T-helper 2 cell treated with Interferon-gamma antibody and Interleukin-4, amounts not matched to agents 100 ng/mL and 5 ng/mL, for 36 hours (primary cell): ENCODE data around the gene HIGD1B. TPM values are rescaled to one million over a fixed set of nuclear protein-coding genes. Genes with fewer than 3 reads are reported as not detected.

ENCODE experiments used
- intact Hi-C: fragments of 100-400 bp; cut with micrococcal nuclease; formaldehyde crosslinking; loops from one replicate; pipeline ENCODE4 v1.15.1; 2023
- total RNA-seq: library from RNA; stranded (reverse); gene quantifications from 2 replicates; pipeline ENCODE4 v1.2.3, GENCODE V29; 2022

Gene HIGD1B
- total RNA-seq, 1 donor from 2014 or later = not detected

DNA sequence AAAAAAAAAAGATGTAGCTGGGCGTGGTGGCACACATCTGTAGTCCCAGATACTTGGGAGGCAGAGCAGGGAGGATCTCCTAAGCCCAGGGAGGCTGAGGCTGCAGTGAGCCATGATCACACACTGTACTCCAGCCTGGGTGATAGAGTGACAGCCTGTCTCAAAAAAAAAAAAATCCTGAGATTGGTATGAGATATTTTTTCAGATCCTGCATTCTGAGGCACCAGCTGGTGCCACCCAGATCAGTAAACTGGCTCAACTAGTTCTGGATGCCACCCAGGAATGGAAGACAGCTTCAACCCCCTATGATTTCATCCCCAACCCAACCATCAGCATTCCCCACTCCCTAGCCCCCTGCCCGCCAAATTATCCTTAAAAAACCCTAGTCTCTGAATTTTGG lies 10.5 kb upstream of the HIGD1B start:
- intact Hi-C loops = no loop called here

- intact Hi-C loops = no loop called here
These were observed 7.4 kb upstream of the HIGD1B start for GRCh38 chr17:44840274-44840673.

DNA sequence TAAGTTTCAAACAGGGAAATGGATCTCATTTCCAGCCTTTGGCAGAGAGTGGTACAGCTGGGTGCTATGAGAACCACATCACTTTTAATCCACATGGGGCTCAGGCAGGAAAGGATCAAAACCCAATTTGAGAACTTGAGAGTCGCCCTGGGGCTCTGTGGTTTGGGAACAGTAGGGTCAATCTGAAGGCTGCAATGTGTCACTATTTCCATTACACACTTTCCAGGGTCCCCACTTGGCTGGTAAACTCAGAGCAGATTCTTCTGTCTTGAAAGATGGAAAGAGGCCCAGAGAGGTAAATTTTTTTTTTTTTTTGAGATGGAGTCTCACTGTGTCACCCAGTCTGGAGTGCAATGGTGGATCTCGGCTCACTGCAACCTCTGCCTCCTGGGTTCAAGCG lies 6.7 kb upstream of the HIGD1B start:
- intact Hi-C loops = no loop called here

GRCh38 chr17:44842748-44843147 lies 4.9 kb upstream of the HIGD1B start:
- intact Hi-C loops = no loop called here

GRCh38 chr17:44844390-44844830 lies 3.3 kb upstream of the HIGD1B start:
- intact Hi-C loops = no loop called here

DNA sequence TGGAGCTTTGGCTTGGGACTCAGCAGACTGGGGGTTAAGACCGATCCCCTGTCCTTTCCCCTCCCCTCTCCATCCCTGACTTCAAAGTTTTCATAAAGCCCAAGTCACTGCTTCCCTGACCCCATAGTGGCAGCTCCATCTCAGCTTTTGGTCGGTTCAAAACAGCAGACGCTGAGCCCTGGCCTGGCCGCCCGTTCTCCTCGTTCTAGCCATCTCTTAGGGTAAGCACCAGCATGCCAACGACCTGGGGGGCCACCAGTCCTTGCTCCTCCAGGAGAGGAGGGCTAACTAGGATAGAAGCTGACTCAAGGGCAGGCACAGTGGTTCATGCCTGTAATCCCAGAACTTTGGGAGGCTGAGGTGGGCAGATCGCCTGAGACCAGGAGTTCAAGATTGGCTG lies 1.5 kb upstream of the HIGD1B start:
- intact Hi-C loops = no loop called here

- intact Hi-C loops = no loop called here
These were observed 643 bp downstream of the HIGD1B start for GRCh38 chr17:44848257-44848795.

DNA sequence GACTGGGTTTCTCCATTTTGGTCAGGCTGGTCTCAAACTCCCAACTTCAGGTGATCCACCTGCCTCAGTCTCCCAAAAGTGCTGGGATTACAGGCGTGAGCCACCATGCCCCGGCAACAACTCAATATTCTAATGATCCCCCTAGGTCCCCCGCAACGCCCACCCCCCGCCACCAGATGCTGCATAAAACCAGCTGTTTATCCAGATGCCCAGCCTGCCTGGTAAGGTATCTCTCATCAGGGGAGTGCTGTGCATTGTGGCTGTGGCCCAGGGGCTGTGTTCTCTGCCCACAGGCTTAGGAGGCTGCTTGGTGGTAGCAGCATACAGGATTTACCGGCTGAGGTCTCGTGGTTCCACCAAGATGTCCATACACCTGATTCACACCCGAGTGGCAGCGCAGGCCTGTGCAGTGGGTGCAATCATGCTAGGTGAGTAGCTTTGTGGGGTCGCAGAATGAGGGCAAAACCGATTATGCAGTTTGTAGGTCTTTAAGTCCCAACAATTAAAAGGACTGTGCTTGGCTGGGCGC lies 1.3 kb downstream of the HIGD1B start:
- intact Hi-C loops = no loop called here

DNA sequence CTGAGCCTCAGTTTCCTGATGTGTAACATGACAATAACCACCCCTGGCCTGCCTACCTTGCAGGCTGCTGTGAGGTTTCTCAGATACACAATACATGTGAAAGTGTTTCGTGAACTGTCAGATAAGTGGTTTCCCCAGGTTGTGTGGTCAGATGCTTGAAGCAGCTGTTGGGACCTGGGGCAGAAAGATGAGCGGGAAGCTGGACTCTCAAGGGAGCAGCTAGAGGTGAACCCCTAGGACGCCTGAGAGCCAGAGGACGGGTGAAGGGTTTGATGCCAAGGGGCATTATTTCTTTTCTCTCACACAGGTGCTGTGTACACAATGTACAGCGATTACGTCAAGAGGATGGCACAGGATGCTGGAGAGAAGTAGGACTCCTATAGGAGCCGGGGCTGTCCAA lies 2.3 kb downstream of the HIGD1B start:
- intact Hi-C loops = no loop called here

- intact Hi-C loops = no loop called here
These were observed 2.9 kb downstream of the HIGD1B start for GRCh38 chr17:44850612-44851011.

- intact Hi-C loops = no loop called here
These were observed 6.5 kb downstream of the HIGD1B start for GRCh38 chr17:44854192-44854591.

DNA sequence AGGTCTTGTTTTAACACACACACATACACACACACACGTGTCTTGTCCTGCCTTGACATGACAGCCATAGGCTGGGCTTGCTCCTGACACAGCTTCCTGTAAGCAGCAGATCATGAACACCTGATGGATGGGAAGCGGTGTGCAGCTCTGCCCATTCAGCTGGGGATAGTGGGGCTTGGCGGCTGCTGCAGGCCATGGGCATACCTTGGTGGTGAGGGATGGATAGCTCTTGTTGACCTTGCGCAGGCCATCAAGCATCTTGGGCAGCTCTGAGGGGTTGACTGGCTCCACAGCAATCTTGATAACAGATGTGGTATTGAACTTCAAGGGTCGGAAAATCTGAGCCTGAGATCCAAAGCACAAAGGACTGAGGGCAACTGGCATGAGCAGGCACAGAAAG lies 12.0 kb downstream of the HIGD1B start:
- intact Hi-C loops = no loop called here

DNA sequence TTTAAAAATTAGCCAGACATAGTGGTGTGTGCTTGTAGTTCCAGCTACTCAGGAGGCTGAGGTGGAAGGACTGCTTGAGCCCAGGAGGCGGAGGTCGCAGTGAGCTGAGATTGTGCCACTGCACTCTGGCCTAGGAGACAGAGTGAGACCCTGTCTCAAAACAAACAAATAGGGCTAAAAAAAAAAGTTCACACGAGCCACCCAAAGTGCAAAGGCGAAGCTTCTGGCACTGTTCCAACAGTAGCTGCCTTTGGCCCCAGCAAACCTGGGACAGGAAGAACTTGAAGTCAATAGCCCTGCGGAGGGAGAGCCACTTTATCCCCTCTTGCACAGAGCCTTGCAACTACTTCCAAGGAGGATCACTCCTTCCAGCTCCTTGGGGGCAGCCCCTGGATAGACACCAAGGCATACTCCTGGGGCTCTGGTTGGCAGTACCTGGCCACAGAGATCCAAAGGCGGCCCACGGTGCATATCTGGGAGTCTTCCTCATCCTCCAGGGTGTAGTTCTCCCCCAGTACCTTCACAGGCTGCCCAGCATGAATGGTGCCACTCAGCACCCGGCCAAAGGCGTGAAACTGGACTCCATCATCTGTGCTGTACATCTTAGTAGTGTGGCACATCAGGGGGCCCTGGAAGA lies 14.7 kb downstream of the HIGD1B start:
- intact Hi-C loops = no loop called here

- intact Hi-C loops = no loop called here
These were observed 15.6 kb downstream of the HIGD1B start for GRCh38 chr17:44863061-44863918.

DNA sequence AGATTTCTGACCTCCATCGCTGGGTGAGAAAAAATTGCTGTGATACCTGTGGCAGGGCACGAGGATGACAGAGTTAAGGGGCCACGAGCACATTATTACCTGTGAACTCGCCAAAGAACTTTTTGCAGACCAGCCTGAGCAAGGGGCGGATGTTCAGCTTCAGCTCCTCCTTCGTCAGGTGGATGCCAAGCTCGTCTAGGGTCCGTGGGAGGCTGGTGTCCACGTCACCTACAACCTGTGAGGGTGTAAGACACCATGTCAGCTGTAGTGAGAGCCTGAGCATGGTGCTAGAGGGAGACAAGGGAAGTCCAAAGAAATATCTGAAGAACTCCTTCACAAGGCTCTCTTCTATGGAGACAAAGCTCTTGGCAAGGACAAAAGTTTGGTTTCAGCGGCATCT lies 17.1 kb downstream of the HIGD1B start:
- intact Hi-C loops = loop anchor here (1.0 kb wide), 2 partner anchors 86 to 90 kb away; no protein-coding TSS in a partner anchor

GRCh38 chr17:44865231-44865660 lies 17.6 kb downstream of the HIGD1B start:
- intact Hi-C loops = loop anchor here (1.0 kb wide), 2 partner anchors 86 to 90 kb away; no protein-coding TSS in a partner anchor

- intact Hi-C loops = loop anchor here (1.0 kb wide), 2 partner anchors 87 to 91 kb away; no protein-coding TSS in a partner anchor
These were observed 18.2 kb downstream of the HIGD1B start for GRCh38 chr17:44865931-44866330.

- intact Hi-C loops = no loop called here
These were observed 20.2 kb downstream of the HIGD1B start for GRCh38 chr17:44867841-44868240.

GRCh38 chr17:44871556-44871955 lies 23.9 kb downstream of the HIGD1B start:
- intact Hi-C loops = no loop called here

DNA sequence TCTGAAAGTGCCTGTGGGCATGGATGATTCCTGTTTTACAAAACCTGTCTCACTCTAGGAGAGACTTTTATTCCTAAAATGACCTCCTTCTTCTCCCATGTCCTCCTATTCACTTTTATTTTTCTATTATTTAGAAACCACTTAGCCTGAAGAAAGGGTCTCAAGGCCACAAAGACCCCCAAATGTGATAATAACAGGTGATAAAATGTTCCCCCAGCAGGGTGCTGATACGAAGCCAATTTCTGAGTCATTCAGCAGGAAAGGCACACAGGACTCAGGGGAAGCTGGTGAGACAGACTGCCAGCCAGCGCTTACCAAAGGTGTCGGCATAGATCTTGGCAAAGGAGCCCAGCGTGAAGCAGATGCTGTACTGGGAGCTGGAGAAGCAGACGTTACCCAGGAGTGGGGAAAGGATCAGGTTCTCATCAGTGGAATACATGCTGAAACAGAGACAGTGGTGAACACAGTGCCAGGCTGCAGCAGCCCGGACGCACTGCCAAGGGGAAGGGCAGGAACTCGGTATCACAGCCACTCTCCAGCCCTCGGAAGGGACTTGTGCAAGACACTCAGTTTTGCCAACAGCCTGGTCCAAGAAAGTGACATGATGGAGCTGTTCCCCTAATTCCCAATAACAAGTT lies 24.6 kb downstream of the HIGD1B start:
- intact Hi-C loops = no loop called here

DNA sequence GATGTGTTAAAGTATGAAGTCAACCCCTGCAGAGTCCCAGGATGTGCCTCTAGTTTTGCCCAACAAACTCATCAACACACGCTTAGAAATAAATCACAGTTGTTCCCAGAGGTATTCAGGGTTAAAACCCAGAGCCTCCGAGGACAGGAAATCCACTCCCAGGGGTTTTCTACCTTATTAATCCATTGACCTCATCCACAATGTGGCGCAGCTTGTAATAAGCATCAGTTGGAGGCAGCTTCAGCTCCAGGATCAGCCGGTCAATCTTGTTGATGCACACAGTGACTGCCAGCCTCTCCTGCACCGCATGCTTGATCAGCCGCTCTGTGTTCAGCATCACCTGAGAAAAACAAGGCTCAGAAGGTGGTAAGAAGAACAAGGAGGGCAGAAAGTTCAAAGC lies 28.1 kb downstream of the HIGD1B start:
- intact Hi-C loops = no loop called here
